HepG2 (cell line): ENCODE results near the gene CFAP92. TPM values are rescaled to one million over a fixed set of nuclear protein-coding genes. Genes with fewer than 3 reads are reported as not detected.

Source experiments
- ATAC-seq: fragments of 200-7000 bp; cut with Tn5 transposase; 3 replicates; pipeline ENCODE4 v1.9.1; 2020; ENCODE audit warnings: mild to moderate bottlenecking, moderate library complexity
- BruUV-seq: library from RNA; stranded (reverse); fragments of 400-500 nt; replicated peaks from 2 replicates; lab custom pipeline; 2021; lab: Mats Ljungman, UMichigan
- CTCF ChIA-PET: fragments of 300-600 bp; formaldehyde crosslinking; extraction: SDS; loops from one replicate; lab custom pipeline; 2021; ENCODE audit warnings: low total read pairs, inconsistent platforms, low intra/inter-chr PET ratio; lab: Yijun Ruan, JAX
- POLR2A ChIA-PET: fragments of 350-600 bp; sonication (Branson Sonifier 250); formaldehyde crosslinking; loops from one replicate; lab custom pipeline; 2020; ENCODE audit warnings: antibody characterized with exemption, inconsistent platforms; lab: Yijun Ruan, JAX
- DNase-seq: peaks from one replicate; pipeline ENCODE4 v3.0.0-alpha.2; 2015; ENCODE audit warnings: low spot score
- FAIRE-seq: peaks from 3 replicates; lab custom pipeline; 2011; peaks lifted over from hg19 to GRCh38; lab: Jason Lieb, UNC
- H2AFZ ChIP-seq: one replicate; pipeline ENCODE4 v1.6.1; 2011; ENCODE audit warnings: low read length, inconsistent platforms
- H3K27ac ChIP-seq: fragments of 300-600 bp; 3 replicates; pipeline ENCODE4 v1.8.0; 2011; ENCODE audit warnings: mixed run types, mild to moderate bottlenecking, mixed read lengths, low read length, inconsistent platforms; ENCODE audit not compliant: insufficient read depth; ENCODE audit errors: extremely low read length
- H3K27me3 ChIP-seq, 2 experiments: fragments of 200-600 bp in 1 of 2; 2 replicates in 1 of 2; 3 replicates in 1 of 2; pipeline versions ENCODE4 v1.6.0 to v1.8.0; 2011; ENCODE audit warnings: low read length in 2 of 2, mild to moderate bottlenecking in 2 of 2, moderate library complexity in 2 of 2, inconsistent platforms in 1 of 2; ENCODE audit not compliant: insufficient read depth in 2 of 2, control insufficient read depth in 1 of 2
- H3K36me3 ChIP-seq, 2 experiments: fragments of 200-600 bp in 1 of 2; replicated peaks in 1 of 2; 2 replicates in 1 of 2; 3 replicates in 1 of 2; pipeline versions ENCODE4 v1.5.1 to v1.8.0; 2011; ENCODE audit warnings: low read length in 2 of 2, inconsistent platforms in 1 of 2; ENCODE audit not compliant: insufficient read depth in 2 of 2, control insufficient read depth in 1 of 2
- H3K4me1 ChIP-seq: 2 replicates; pipeline ENCODE4 v1.5.1; 2012; ENCODE audit warnings: low read length, inconsistent platforms; ENCODE audit not compliant: insufficient read depth
- H3K4me2 ChIP-seq: 2 replicates; pipeline ENCODE4 v1.6.0; 2011; ENCODE audit warnings: low read depth, low read length, inconsistent platforms
- H3K4me3 ChIP-seq, 3 experiments: fragments of 200-600 bp in 1 of 3; sonication (generic), shearing (Covaris generic) in 1 of 3; replicated peaks in 1 of 3; 2 replicates each; pipeline ENCODE4 v1.5.1; 2011 to 2016; ENCODE audit warnings: low read length in 3 of 3, inconsistent platforms in 2 of 3, low read depth in 2 of 3, mild to moderate bottlenecking in 2 of 3, control low read depth in 1 of 3, mixed read lengths in 1 of 3; ENCODE audit not compliant: insufficient read depth in 1 of 3
- H3K79me2 ChIP-seq: one replicate; pipeline ENCODE4 v1.6.1; 2011; ENCODE audit warnings: low read length, inconsistent platforms; ENCODE audit not compliant: insufficient read depth
- H3K9ac ChIP-seq: 2 replicates; pipeline ENCODE4 v1.6.0; 2011; ENCODE audit warnings: mild to moderate bottlenecking, low read depth, low read length, inconsistent platforms; ENCODE audit not compliant: insufficient read depth
- H3K9me3 ChIP-seq: 2 replicates; pipeline ENCODE4 v1.5.1; 2012; ENCODE audit warnings: mild to moderate bottlenecking, low read length
- H4K20me1 ChIP-seq: 2 replicates; pipeline ENCODE4 v1.6.0; 2011; ENCODE audit warnings: inconsistent platforms, mild to moderate bottlenecking, low read length, moderate library complexity; ENCODE audit not compliant: insufficient read depth
- ELF3 ChIP-seq: IDR thresholded peaks from 2 replicates; pipeline ENCODE4 v1.6.1; 2016; ENCODE audit warnings: missing genetic modification reagents, missing compliant biosample characterization
- IRF2 ChIP-seq: IDR thresholded peaks from 2 replicates; pipeline ENCODE4 v1.6.1; 2018; ENCODE audit warnings: missing genetic modification reagents, missing compliant biosample characterization
- NFIB ChIP-seq: sonication (generic); formaldehyde crosslinking; IDR thresholded peaks from 2 replicates; pipeline ENCODE4 v1.9.0; 2021; ENCODE audit warnings: missing genetic modification reagents, mild to moderate bottlenecking, borderline replicate concordance
- PLRG1 ChIP-seq: fragments of 450-650 bp; conservative IDR thresholded peaks from 2 replicates; pipeline ENCODE4 v1.6.1; 2016
- PPARG ChIP-seq: conservative IDR thresholded peaks from 2 replicates; pipeline ENCODE4 v1.6.1; 2016; ENCODE audit warnings: missing biosample characterization, missing genetic modification reagents
- SMYD3 ChIP-seq: sonication (generic); formaldehyde crosslinking; IDR thresholded peaks from 2 replicates; pipeline ENCODE4 v1.8.1; 2023; ENCODE audit warnings: mild to moderate bottlenecking, missing genetic modification reagents
- SOX13 ChIP-seq, 3 experiments: fragments of 450-650 bp in 1 of 3; sonication (generic) in 1 of 3; formaldehyde crosslinking in 1 of 3; IDR thresholded peaks in 2 of 3; conservative IDR thresholded peaks in 1 of 3; 2 replicates each; pipeline versions ENCODE4 v1.5.0 to v1.6.1; 2016 to 2020; ENCODE audit warnings: antibody characterized with exemption in 1 of 3, mild to moderate bottlenecking in 1 of 3, missing compliant biosample characterization in 1 of 3, missing genetic modification reagents in 1 of 3, moderate library complexity in 1 of 3
- SP5 ChIP-seq: IDR thresholded peaks from 2 replicates; pipeline ENCODE4 v1.6.1; 2016; ENCODE audit warnings: low read depth, borderline replicate concordance
- ZFP62 ChIP-seq: sonication (generic); formaldehyde crosslinking; IDR thresholded peaks from 2 replicates; pipeline ENCODE4 v1.4.0; 2020; ENCODE audit warnings: missing genetic modification reagents
- ZNF317 ChIP-seq: sonication (generic); formaldehyde crosslinking; IDR thresholded peaks from 2 replicates; pipeline ENCODE4 v1.5.0; 2020; ENCODE audit warnings: mild to moderate bottlenecking, missing genetic modification reagents
- ZNF484 ChIP-seq: sonication (generic); formaldehyde crosslinking; IDR thresholded peaks from 2 replicates; pipeline ENCODE4 v1.5.1; 2020; ENCODE audit warnings: mild to moderate bottlenecking, low read depth, missing genetic modification reagents, borderline replicate concordance
- ZNF558 ChIP-seq: sonication (generic); formaldehyde crosslinking; IDR thresholded peaks from 2 replicates; pipeline ENCODE4 v1.9.0; 2022; ENCODE audit warnings: mild to moderate bottlenecking, missing genetic modification reagents, borderline replicate concordance
- ZNF589 ChIP-seq: sonication (generic); formaldehyde crosslinking; conservative IDR thresholded peaks from 2 replicates; pipeline ENCODE4 v1.8.0; 2022; ENCODE audit warnings: mild to moderate bottlenecking, moderate library complexity, missing genetic modification reagents
- WGBS: methylation state at CpG from one replicate; pipeline ENCODE4 v1.1.6; 2017; ENCODE audit warnings: low lambda C conversion rate; 5-methylcytosine and 5-hydroxymethylcytosine counted together
- in situ Hi-C: cut with HindIII; loops from 2 replicates; pipeline ENCODE4 v1.10.0; 2017; ENCODE audit warnings: low pct_unique_long_range_greater_than_20kb; ENCODE audit not compliant: extremely low pct_ligation_motif_present
- intact Hi-C: fragments of 100-400 bp; cut with micrococcal nuclease; formaldehyde crosslinking; loops from one replicate; pipeline ENCODE4 v1.10.0; 2022; ENCODE audit not compliant: unreplicated experiment
- polyA plus RNA-seq, 8 experiments: library from polyadenylated mRNA; depleted of rRNA in 3 of 8; stranded (reverse) in 7 of 8; unstranded in 1 of 8; fragments of >200 nt; fragmentation: Illumina TruSeq in 4 of 8; extraction: Trizol in 4 of 8; gene quantifications; 2 replicates each; pipeline versions ENCODE4 v1.2.1 to v1.2.3, GENCODE V29; 2011 to 2016; ENCODE audit warnings: low read depth in 4 of 8, missing spikeins in 1 of 8, mixed read lengths in 1 of 8; ENCODE audit not compliant: insufficient read depth in 1 of 8
- total RNA-seq, 5 experiments: library from RNA; depleted of rRNA; stranded (reverse); fragments of >200 nt; fragmentation: Illumina TruSeq; extraction: Trizol; gene quantifications; 2 replicates each; pipeline ENCODE4 v1.2.3, GENCODE V29; 2016; ENCODE audit warnings: low read depth in 1 of 5

The CFAP92 gene
- total and polyA plus RNA-seq, 2 of the 13 experiments (the other 11 are each of a cell fraction or from before 2014, with no cell fraction given) = 0.18 to 0.46 TPM

- Histone ChIP-seq H3K4me1 (no peaks in the 10 kb centered on the region), H4K20me1 (no peaks in the 10 kb centered on the region), H3K36me3 (no peaks in the 10 kb centered on the region), H3K9me3 (no peaks in the 10 kb centered on the region), H3K27me3 (peaks cover 2 to 23% of the 10 kb centered on the region in 2 experiments; a peak in 3 of 5 replicates), H3K4me3 (no peak overlapping the region), H2AFZ (no peak overlapping the region), H3K27ac (no peak overlapping the region), H3K4me2 (no peak overlapping the region), H3K79me2 (no peaks in the 10 kb centered on the region), H3K9ac (no peak overlapping the region)
- no peak for ATAC-seq
- FAIRE-seq = no peak
- intact Hi-C loops = loop anchor here (5.0 kb wide), 1 partner anchor 108 kb away; no protein-coding TSS in a partner anchor
- DNase-seq = no peak
- POLR2A ChIA-PET = no interaction called here
- in situ Hi-C loops = loop anchor here (10.0 kb wide), 1 partner anchor 111 kb away; no protein-coding TSS in a partner anchor
- TF ChIP-seq PPARG = no peak
- no peak for TF ChIP-seq SOX13 (IDR thresholded peaks at IDR 0.05)
- no peak for TF ChIP-seq SOX13 (CRISPR knock-in tag; conservative IDR thresholded peaks at IDR 0.05 in 1 of 2, IDR thresholded peaks at IDR 0.05 in 1 of 2)
- no peak for TF ChIP-seq ZNF558 (CRISPR knock-in tag)
- TF ChIP-seq ELF3 (CRISPR knock-in tag) = no peak
- no peak for TF ChIP-seq SP5 (CRISPR knock-in tag)
- TF ChIP-seq ZNF484 = no peak
- TF ChIP-seq ZNF589 (CRISPR knock-in tag) = no peak
- no peak for TF ChIP-seq NFIB (CRISPR knock-in tag)
- no peak for TF ChIP-seq PLRG1
- no peak for TF ChIP-seq ZFP62
- TF ChIP-seq ZNF317 = no peak
- no peak for TF ChIP-seq SMYD3 (CRISPR knock-in tag)
- no peak for TF ChIP-seq IRF2 (CRISPR knock-in tag)
- no TSS peak for BruUV-seq
- CTCF ChIA-PET = no interaction called here
- WGBS = 33% methylated on average over 5 of the region's 5 CpGs
Measured at GRCh38 chr3:128973988-128974564, 19.8 kb downstream of the CFAP92 start.
